H1 (cell line): Measurements from ENCODE around the gene GUCA1A. TPM values are rescaled to one million over a fixed set of nuclear protein-coding genes. Genes with fewer than 3 reads are reported as not detected.
A peak's percentile ranks its signal among the peaks of the same experiment; 100 is the strongest.

ENCODE experiments used
- CTCF ChIA-PET: fragments of 300-600 bp; sonication (Branson Sonifier 250); formaldehyde crosslinking; loops from one replicate; lab custom pipeline; 2021; ENCODE audit not compliant: partially characterized antibody; lab: Charles Lee
- POLR2A ChIA-PET: fragments of 300-600 bp; sonication (Branson Sonifier 250); formaldehyde crosslinking; loops from one replicate; lab custom pipeline; 2021; ENCODE audit warnings: inconsistent platforms; ENCODE audit not compliant: partially characterized antibody; lab: Charles Lee
- DNase-seq, 2 experiments: peaks; one replicate each; pipeline versions ENCODE4 v3.0.0 to v3.0.0-alpha.2; 2010 to 2022; ENCODE audit warnings: low spot score in 2 of 2, low read depth in 1 of 2, mixed read lengths in 1 of 2
- FAIRE-seq: peaks from 2 replicates; lab custom pipeline; 2011; peaks lifted over from hg19 to GRCh38; lab: Jason Lieb, UNC
- H2AFZ ChIP-seq: 2 replicates; pipeline ENCODE4 v1.8.1; 2012; ENCODE audit warnings: low read length, inconsistent platforms
- H2AK5ac ChIP-seq: 2 replicates; pipeline ENCODE4 v1.6.1; 2013; ENCODE audit warnings: low read depth, low read length
- H2BK120ac ChIP-seq: replicated peaks from 2 replicates; pipeline ENCODE3; 2013; ENCODE audit warnings: low read depth, low read length, inconsistent platforms
- H2BK12ac ChIP-seq: 2 replicates; pipeline ENCODE4 v1.6.1; 2013; ENCODE audit warnings: low read depth, low read length
- H2BK15ac ChIP-seq: 2 replicates; pipeline ENCODE4 v1.6.1; 2013; ENCODE audit warnings: low read length
- H2BK20ac ChIP-seq: 2 replicates; pipeline ENCODE4 v1.6.1; 2013; ENCODE audit warnings: low read length
- H2BK5ac ChIP-seq: 2 replicates; pipeline ENCODE4 v1.6.1; 2013; ENCODE audit warnings: low read depth, low read length
- H3K14ac ChIP-seq: 2 replicates; pipeline ENCODE4 v1.6.1; 2013; ENCODE audit warnings: inconsistent platforms; ENCODE audit not compliant: insufficient read length
- H3K18ac ChIP-seq: 2 replicates; pipeline ENCODE4 v1.6.1; 2013; ENCODE audit warnings: low read length; ENCODE audit errors: extremely low read depth
- H3K23ac ChIP-seq: 2 replicates; pipeline ENCODE4 v1.6.1; 2013; ENCODE audit warnings: inconsistent platforms; ENCODE audit not compliant: insufficient read length
- H3K23me2 ChIP-seq: 2 replicates; pipeline ENCODE4 v1.6.1; 2013; ENCODE audit warnings: low read depth, low read length
- H3K27ac ChIP-seq: 2 replicates; pipeline ENCODE4 v1.6.1; 2011; ENCODE audit warnings: low read depth, low read length, inconsistent platforms
- H3K27me3 ChIP-seq, 4 experiments: replicated peaks in 1 of 4; 1 replicate in 1 of 4; 2 replicates in 3 of 4; pipeline versions ENCODE4 v1.6.1 to v1.8.1; 2011 to 2013; ENCODE audit warnings: low read length in 3 of 4, mild to moderate bottlenecking in 3 of 4, inconsistent platforms in 2 of 4, mixed read lengths in 2 of 4, moderate library complexity in 1 of 4; ENCODE audit not compliant: control insufficient read depth in 3 of 4, insufficient read depth in 3 of 4; ENCODE audit errors: extremely low read depth in 1 of 4
- H3K36me3 ChIP-seq, 4 experiments: 2 replicates each; pipeline versions ENCODE4 v1.6.1 to v1.8.1; 2011 to 2013; ENCODE audit warnings: mild to moderate bottlenecking in 4 of 4, low read length in 3 of 4, moderate library complexity in 2 of 4, control low read depth in 1 of 4, inconsistent platforms in 1 of 4; ENCODE audit not compliant: insufficient read depth in 4 of 4, control insufficient read depth in 2 of 4
- H3K4ac ChIP-seq: replicated peaks from 2 replicates; pipeline ENCODE3; 2013; ENCODE audit warnings: low read length, low read depth, mixed read lengths, inconsistent platforms; ENCODE audit not compliant: insufficient read length
- H3K4me1 ChIP-seq, 4 experiments: replicated peaks in 1 of 4; 1 replicate in 1 of 4; 2 replicates in 3 of 4; pipeline versions ENCODE4 v1.6.1 to v1.8.1; 2011 to 2013; ENCODE audit warnings: low read length in 3 of 4, inconsistent platforms in 2 of 4, mixed read lengths in 1 of 4; ENCODE audit not compliant: insufficient read depth in 4 of 4, control insufficient read depth in 3 of 4
- H3K4me2 ChIP-seq, 2 experiments: 2 replicates each; pipeline versions ENCODE4 v1.6.1 to v1.8.1; 2011 to 2013; ENCODE audit warnings: low read depth in 2 of 2, low read length in 2 of 2, control low read depth in 1 of 2, inconsistent platforms in 1 of 2, mild to moderate bottlenecking in 1 of 2; ENCODE audit not compliant: insufficient read depth in 1 of 2
- H3K4me3 ChIP-seq, 4 experiments: fragments of 200-600, 300-600 bp in 1 of 4; sonication (generic), shearing (Covaris generic), sonication (Bioruptor Twin) in 1 of 4; 2 replicates each; pipeline versions ENCODE4 v1.5.1 to v1.8.1; 2011 to 2016; ENCODE audit warnings: low read length in 4 of 4, low read depth in 3 of 4, control low read depth in 2 of 4, inconsistent platforms in 2 of 4, mild to moderate bottlenecking in 2 of 4, mixed read lengths in 1 of 4, moderate library complexity in 1 of 4; ENCODE audit not compliant: insufficient read depth in 2 of 4; ENCODE audit errors: extremely low read depth in 1 of 4
- H3K56ac ChIP-seq: replicated peaks from 2 replicates; pipeline ENCODE3; 2013; ENCODE audit warnings: low read depth, mild to moderate bottlenecking, mixed read lengths, low read length, inconsistent platforms; ENCODE audit not compliant: insufficient read length
- H3K79me1 ChIP-seq: 2 replicates; pipeline ENCODE4 v1.6.1; 2013; ENCODE audit warnings: low read depth, low read length, control low read depth
- H3K79me2 ChIP-seq, 2 experiments: 2 replicates each; pipeline versions ENCODE4 v1.6.1 to v1.8.1; 2012 to 2013; ENCODE audit warnings: low read length in 2 of 2, mild to moderate bottlenecking in 2 of 2, inconsistent platforms in 1 of 2; ENCODE audit not compliant: insufficient read depth in 2 of 2, control insufficient read depth in 1 of 2
- H3K9ac ChIP-seq, 4 experiments: replicated peaks in 1 of 4; 1 replicate in 1 of 4; 2 replicates in 3 of 4; pipeline versions ENCODE4 v1.6.1 to v1.8.1; 2011 to 2013; ENCODE audit warnings: low read depth in 3 of 4, low read length in 3 of 4, control low read depth in 2 of 4, mild to moderate bottlenecking in 2 of 4, moderate library complexity in 2 of 4, inconsistent platforms in 1 of 4; ENCODE audit errors: extremely low read depth in 1 of 4
- H3K9me3 ChIP-seq, 2 experiments: 2 replicates each; pipeline versions ENCODE4 v1.6.1 to v1.8.1; 2012 to 2013; ENCODE audit warnings: mild to moderate bottlenecking in 2 of 2, moderate library complexity in 2 of 2, control low read depth in 1 of 2, inconsistent platforms in 1 of 2, low read depth in 1 of 2, low read length in 1 of 2, mixed read lengths in 1 of 2; ENCODE audit not compliant: insufficient read depth in 2 of 2
- H4K20me1 ChIP-seq, 2 experiments: replicated peaks in 1 of 2; 2 replicates each; pipeline versions ENCODE3 to v1.8.1; 2011 to 2013; ENCODE audit warnings: inconsistent platforms in 2 of 2, low read length in 2 of 2, mild to moderate bottlenecking in 1 of 2; ENCODE audit not compliant: insufficient read depth in 2 of 2, control insufficient read depth in 1 of 2
- H4K5ac ChIP-seq: 2 replicates; pipeline ENCODE4 v1.6.1; 2013; ENCODE audit warnings: low read length, low read depth, mixed read lengths, inconsistent platforms; ENCODE audit not compliant: insufficient read length
- H4K8ac ChIP-seq: 2 replicates; pipeline ENCODE4 v1.8.0; 2013; ENCODE audit warnings: mild to moderate bottlenecking, moderate library complexity, low read length, inconsistent platforms; ENCODE audit not compliant: insufficient read depth; ENCODE audit errors: extremely low read depth
- H4K91ac ChIP-seq: replicated peaks from 2 replicates; pipeline ENCODE3; 2013; ENCODE audit warnings: low read length, mixed read lengths, inconsistent platforms; ENCODE audit not compliant: insufficient read length
- RAD21 ChIP-seq, 2 experiments: IDR thresholded peaks in 1 of 2; conservative IDR thresholded peaks in 1 of 2; 2 replicates each; pipeline ENCODE4 v1.6.1; 2011; ENCODE audit warnings: low read depth in 2 of 2, low read length in 2 of 2, improper control_type of control experiment in 1 of 2, inconsistent platforms in 1 of 2, mild to moderate bottlenecking in 1 of 2, moderate library complexity in 1 of 2
- SUZ12 ChIP-seq: fragments of 200-600 bp; sonication (generic); IDR thresholded peaks from 2 replicates; pipeline ENCODE4 v1.6.1; 2012; ENCODE audit warnings: mild to moderate bottlenecking, inconsistent platforms, low read length, moderate library complexity, mixed read lengths
- WGBS, 2 experiments: shearing (Covaris generic) in 1 of 2; methylation state at CpG; one replicate each; pipeline versions ENCODE4 v1.1.6 to v1.1.7; 2013 to 2015; ENCODE audit warnings: low lambda C conversion rate in 2 of 2, mixed read lengths in 2 of 2, inconsistent platforms in 1 of 2, low coverage in 1 of 2, missing lambda C conversion rate in 1 of 2; ENCODE audit not compliant: insufficient replicate concordance in 2 of 2, insufficient coverage in 1 of 2, insufficient read length in 1 of 2; ENCODE audit errors: extremely low coverage in 1 of 2, missing lambda C conversion rate in 1 of 2; 5-methylcytosine and 5-hydroxymethylcytosine counted together
- polyA plus RNA-seq, 7 experiments: library from polyadenylated mRNA; depleted of rRNA in 3 of 7; stranded (reverse) in 5 of 7; unstranded in 2 of 7; fragments of >200 nt in 5 of 7; fragments of 200-250 nt in 2 of 7; gene quantifications; 1 replicate in 5 of 7; 2 replicates in 1 of 7; 4 replicates in 1 of 7; pipeline versions ENCODE4 v1.2.1 to v1.2.3, GENCODE V29; 2011 to 2013; ENCODE audit warnings: missing spikeins in 2 of 7, mixed read lengths in 2 of 7
- total RNA-seq: library from RNA; stranded (reverse); fragmentation: NEBNext Ultra II Directional; extraction: Animal tissue kit (Norgen Biotek cat#: 25700); gene quantifications from 2 replicates; pipeline ENCODE4 v1.2.1, GENCODE V29; 2021

Gene GUCA1A
- total and polyA plus RNA-seq, 2 of the 8 experiments (the other 6 are each of a cell fraction or from before 2014, with no cell fraction given) = 4.6 to 24.6 TPM

DNA sequence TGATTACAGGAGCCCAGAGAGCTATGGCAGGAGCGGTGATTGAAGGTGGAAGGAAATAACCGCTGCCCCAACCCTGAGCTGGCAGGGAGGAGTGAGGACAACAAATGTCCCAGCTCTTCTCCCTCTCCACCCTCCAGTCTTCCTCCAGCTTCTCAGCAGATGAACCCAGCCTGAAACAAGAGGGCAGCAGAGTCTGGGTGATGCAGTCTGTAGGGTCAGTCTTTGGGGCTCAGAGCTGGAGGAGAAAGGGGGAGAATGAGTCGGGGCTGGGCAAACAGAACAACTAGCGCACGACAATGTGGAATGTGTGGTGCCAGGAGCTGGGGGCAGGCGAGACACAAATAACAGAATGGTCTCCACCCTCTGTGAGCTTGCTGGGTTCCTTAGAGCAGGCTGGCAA, 4.5 kb upstream of the GUCA1A start:
- Histone ChIP-seq H2BK15ac (peak overlapping the region; percentile 61; the same call in 1 of the 2 replicates), H3K14ac (no peak overlapping the region), H4K5ac (no peak overlapping the region), H2BK5ac (no peak overlapping the region), H2AFZ (no peak overlapping the region), H3K56ac (no peak overlapping the region), H3K9ac (no peak overlapping the region), H4K20me1 (no peaks in the 10 kb centered on the region), H3K36me3 (no peaks in the 10 kb centered on the region), H4K8ac (no peak overlapping the region), H3K27me3 (no peaks in the 10 kb centered on the region; a peak in 2 of 7 replicates), H3K79me1 (no peaks in the 10 kb centered on the region), H2BK120ac (no peak overlapping the region), H3K4me1 (peaks cover 3 to 14% (median 9%) of the 10 kb centered on the region in 4 experiments; a peak in 6 of 7 replicates), H2BK20ac (no peak overlapping the region), H3K23me2 (no peaks in the 10 kb centered on the region), H4K91ac (peak overlapping the region; percentile 17), H3K9me3 (no peaks in the 10 kb centered on the region), H3K18ac (no peak overlapping the region), H3K79me2 (no peaks in the 10 kb centered on the region), H3K27ac (no peak overlapping the region), H2AK5ac (no peak overlapping the region), H2BK12ac (no peak overlapping the region), H3K4me3 (no peak overlapping the region), H3K23ac (no peak overlapping the region), H3K4ac (no peak overlapping the region), H3K4me2 (no peak overlapping the region)
- WGBS, 2 experiments = 92% methylated on average over 6 of the region's 6 CpGs; no CpG with 5 or more reads in 1 of the 2 experiments
- ChIA-PET POLR2A (interaction anchor here (0.5 to 9.2 kb wide), 6 partner anchors 9 to 85 kb away, joined by 3 to 109 read pairs (median 4); partner anchors contain the start of gene C6orf132), CTCF (interaction anchor here (0.8 to 11.2 kb wide), 18 partner anchors 9 to 353 kb away, joined by 3 to 224 read pairs (median 5); partner anchors contain the start of gene C6orf132)
- TF ChIP-seq RAD21 (IDR thresholded peaks at IDR 0.05 in 1 of 2, conservative IDR thresholded peaks at IDR 0.05 in 1 of 2; ENCODE audit: low read depth in 2 of 2, low read length in 2 of 2) = peak in 1 of 2 experiments; percentile 23; a peak in 1 of 4 replicates
- no peak for TF ChIP-seq SUZ12
- FAIRE-seq (no peak), DNase-seq (no peak)
